Rectal smooth muscle tissue (tissue), 1 donor: ENCODE data around the gene DICER1.
"Not testable (repeated sequence)": the region's sequence is repeated elsewhere in the genome, so short reads cannot be mapped to it uniquely, and the experiment has no call there.

Experiments
- H3K27ac ChIP-seq: one replicate; pipeline ENCODE4 v1.7.0; 2013; ENCODE audit warnings: low read depth, low read length, inconsistent platforms
- H3K27me3 ChIP-seq: one replicate; pipeline ENCODE4 v1.7.0; 2013; ENCODE audit warnings: low read length; ENCODE audit not compliant: control insufficient read depth, insufficient read depth
- H3K36me3 ChIP-seq: one replicate; pipeline ENCODE4 v1.7.0; 2013; ENCODE audit warnings: low read length; ENCODE audit not compliant: control insufficient read depth, insufficient read depth
- H3K4me1 ChIP-seq: one replicate; pipeline ENCODE4 v1.7.0; 2013; ENCODE audit warnings: low read length; ENCODE audit not compliant: control insufficient read depth, insufficient read depth
- H3K4me3 ChIP-seq: one replicate; pipeline ENCODE4 v1.7.0; 2013; ENCODE audit warnings: low read length
- H3K9ac ChIP-seq: one replicate; pipeline ENCODE4 v1.7.0; 2013; ENCODE audit warnings: low read length

Gene DICER1

DNA sequence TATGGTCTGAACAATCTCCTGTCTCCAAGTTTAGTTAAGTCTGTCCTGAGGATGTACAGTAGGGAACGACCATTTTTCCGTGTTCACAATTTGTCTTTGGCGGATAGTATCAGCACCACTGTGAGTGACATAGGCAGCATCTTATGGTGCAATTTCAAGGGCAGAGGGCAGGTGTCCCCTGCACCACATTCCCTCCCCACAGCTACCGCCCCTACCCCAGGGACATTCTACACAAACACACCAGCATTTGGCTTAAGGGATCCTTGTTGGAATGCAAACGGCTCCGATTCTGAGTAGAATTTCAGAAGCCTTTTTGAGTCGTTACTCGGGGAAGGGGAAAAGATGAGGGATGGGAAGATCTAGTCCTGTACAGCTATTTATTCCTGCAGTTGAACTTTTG, 25.1 kb upstream of the DICER1 start:
- Histone ChIP-seq H3K4me3 (no peak overlapping the region), H3K36me3 (no peaks in the 10 kb centered on the region), H3K27me3 (no peaks in the 10 kb centered on the region), H3K4me1 (peaks cover 2% of the 10 kb centered on the region), H3K9ac (no peak overlapping the region), H3K27ac (no peak overlapping the region)

DNA sequence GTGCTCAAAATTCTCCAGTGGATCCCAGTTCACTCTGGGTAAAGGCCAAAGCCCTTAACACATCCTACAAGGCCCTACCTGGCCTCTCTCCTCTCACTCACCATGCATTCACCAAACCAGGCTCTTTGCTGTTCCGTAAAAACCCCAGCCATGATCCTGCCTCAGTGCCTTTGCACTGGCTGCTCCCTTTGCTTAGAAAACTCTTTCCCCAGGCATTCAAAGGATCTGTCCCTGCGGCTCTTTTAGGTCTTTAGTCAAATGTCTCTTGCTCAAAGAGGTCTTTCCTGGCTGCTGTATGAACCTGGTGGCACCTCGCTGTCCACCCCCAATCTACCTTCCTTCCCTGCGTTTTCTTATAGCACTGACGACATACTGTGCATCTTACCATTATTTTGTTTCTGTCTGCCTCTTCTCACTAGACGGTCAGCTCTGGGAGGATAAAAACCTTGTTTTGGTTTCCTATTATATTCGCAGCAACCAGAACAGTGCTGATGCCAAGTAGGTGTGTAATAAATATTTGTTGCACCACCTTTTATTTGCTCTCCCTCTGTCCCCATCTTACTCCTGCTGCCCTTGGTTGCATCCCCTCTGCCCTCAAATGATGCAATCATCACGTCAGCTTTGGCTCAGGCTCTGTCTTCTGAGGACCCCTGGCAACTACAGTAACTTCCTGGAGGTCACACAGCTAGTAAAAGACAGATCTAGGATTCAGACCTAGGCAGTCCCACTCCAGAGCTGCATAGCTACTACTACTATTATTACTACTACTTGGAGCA, 23.8 kb upstream of the DICER1 start:
- Histone ChIP-seq H3K4me1 (peaks cover 2% of the 10 kb centered on the region), H3K9ac (no peak overlapping the region), H3K27me3 (no peaks in the 10 kb centered on the region), H3K36me3 (no peaks in the 10 kb centered on the region), H3K27ac (no peak overlapping the region), H3K4me3 (no peak overlapping the region)

DNA sequence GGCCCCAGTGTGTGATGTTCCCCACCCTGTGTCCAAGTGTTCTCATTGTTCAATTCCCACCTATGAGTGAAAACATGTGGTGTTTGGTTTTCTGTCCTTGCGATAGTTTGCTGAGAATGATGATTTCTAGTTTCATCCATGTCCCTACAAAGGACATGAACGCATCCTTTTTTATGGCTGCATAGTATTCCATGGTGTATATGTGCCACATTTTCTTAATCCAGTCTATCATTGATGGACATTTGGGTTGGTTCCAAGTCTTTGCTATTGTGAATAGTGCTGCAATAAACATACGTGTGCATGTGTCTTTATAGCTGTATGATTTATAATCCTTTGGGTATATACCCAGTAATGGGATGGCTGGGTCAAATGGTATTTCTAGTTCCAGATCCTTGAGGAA, 18.3 kb upstream of the DICER1 start:
- H3K36me3 ChIP-seq, H3K4me1 ChIP-seq, H3K27ac ChIP-seq, H3K9ac ChIP-seq, H3K27me3 ChIP-seq, H3K4me3 ChIP-seq: not testable (repeated sequence)

DNA sequence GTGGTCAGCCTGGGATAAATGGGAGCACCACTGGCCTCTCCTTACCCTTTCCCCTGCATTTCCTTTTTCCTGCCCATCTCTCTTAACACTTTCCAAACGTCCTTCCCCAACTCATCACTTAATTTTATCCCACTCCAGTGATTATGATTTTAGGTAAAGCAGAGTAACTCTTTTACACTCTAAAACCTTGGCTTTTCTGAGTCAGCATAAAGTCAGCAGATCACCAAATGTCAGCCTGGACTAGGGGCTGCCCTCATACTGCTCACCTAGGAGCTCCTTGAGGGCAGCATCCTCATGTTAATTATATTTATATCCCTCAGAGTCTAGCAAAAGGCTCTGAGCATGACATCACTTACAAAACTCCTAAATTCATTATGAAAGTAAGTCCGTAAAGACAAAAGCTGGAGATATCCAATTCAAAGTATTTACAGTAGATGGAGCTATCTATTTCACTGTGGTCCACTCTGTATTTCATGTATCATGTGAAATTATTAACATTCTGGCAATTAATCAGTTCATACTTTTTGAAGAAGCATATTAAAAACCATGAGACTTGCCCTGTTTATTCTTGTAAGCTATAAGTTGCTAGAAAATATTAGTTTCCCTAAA, 17.0 kb upstream of the DICER1 start:
- no peaks in the 10 kb centered on the region for H3K36me3 ChIP-seq
- H3K27me3 ChIP-seq = no peaks in the 10 kb centered on the region
- no peak overlapping the region for H3K4me3 ChIP-seq
- H3K27ac ChIP-seq = no peak overlapping the region
- H3K9ac ChIP-seq = no peak overlapping the region
- H3K4me1 ChIP-seq = no peaks in the 10 kb centered on the region

DNA sequence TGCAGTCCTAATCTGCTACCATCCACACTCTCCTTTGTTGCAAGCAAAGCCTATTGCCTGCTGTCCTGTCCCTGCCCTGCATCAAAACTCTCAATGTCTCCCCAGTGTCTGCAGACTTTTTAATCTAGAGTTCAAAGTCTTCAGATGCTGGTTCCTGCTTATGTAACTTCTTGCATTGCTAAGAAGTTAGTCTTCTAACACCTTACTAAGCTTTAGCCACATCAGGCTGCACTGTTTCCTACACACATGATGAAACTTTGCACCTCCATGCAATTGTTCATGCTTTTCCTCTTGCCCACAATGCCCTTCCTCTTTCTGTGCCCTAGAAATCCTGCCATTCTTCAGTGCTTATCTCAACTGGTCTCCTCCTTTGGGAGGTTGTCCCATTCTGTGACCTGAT, 16.2 kb upstream of the DICER1 start:
- no peak overlapping the region for H3K27ac ChIP-seq
- H3K4me3 ChIP-seq = no peak overlapping the region

DNA sequence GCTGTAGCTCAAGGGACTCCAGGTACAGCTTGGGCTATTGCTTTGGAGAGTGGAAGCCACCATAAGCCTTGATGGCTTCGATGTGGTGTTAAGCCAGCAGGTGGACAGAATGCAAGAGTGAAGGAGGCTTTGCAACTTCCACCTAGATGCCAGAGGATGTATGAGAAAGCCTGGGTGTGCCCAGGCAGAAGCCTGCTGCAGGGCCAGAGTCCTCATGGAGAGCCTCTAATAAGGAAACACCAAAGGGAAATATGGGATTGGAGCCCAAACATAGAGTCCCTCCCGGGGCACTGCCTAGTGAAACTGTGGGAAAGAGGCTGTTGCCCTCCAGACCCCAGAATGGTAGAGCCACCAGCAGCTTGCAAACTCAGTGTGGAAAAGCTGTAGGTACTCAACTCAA, 9.8 kb upstream of the DICER1 start:
- Histone ChIP-seq H3K9ac (no peak overlapping the region), H3K27ac (no peak overlapping the region), H3K27me3 (no peaks in the 10 kb centered on the region), H3K36me3 (no peaks in the 10 kb centered on the region), H3K4me3 (no peak overlapping the region), H3K4me1 (no peaks in the 10 kb centered on the region)

More for the DNA sequence above, 16.2 kb upstream of the DICER1 start:
- Histone ChIP-seq H3K4me1 (no peaks in the 10 kb centered on the region), H3K9ac (no peak overlapping the region), H3K36me3 (no peaks in the 10 kb centered on the region), H3K27me3 (no peaks in the 10 kb centered on the region)

DNA sequence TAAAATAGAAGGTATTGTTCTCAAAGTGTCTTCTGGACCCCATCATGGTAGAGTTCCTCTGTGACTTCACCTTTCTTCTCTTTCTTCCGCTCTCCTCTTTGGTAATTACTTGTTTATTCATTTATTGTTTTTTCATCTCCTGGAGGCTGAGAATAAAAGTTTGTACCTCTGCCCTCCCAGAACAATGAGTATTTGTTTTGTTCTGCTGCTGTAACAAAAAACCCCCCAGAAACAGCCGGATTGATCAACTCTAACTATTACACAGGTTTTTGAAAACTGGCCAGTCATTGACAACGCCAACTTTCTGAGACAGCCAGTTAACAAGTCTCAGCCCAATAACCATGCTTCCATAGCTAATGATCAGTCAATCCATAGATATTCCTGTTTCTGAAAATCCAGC, 8.2 kb upstream of the DICER1 start:
- Histone ChIP-seq H3K36me3 (no peaks in the 10 kb centered on the region), H3K27me3 (no peaks in the 10 kb centered on the region), H3K4me1 (no peaks in the 10 kb centered on the region), H3K27ac (no peak overlapping the region), H3K9ac (no peak overlapping the region), H3K4me3 (no peak overlapping the region)

DNA sequence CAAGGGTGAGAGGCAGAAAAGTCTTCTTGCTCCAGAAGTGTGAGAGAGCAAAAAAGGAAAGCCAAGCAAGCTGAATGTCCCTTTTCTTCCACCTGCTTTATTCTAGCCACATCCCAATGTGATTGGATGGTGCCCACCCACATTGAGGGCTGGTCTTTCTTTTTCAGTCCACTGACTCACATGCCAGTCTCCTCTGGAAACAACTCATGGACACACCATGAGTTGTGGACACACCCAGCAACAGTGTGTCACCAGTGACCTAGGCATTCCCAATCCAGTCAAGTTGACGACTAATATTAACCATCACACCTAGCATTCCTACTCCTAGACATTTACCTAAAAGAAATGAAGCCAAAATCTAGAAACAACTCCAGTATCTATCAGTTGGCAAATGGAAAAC, 7.2 kb upstream of the DICER1 start:
- Histone ChIP-seq H3K9ac (no peak overlapping the region), H3K36me3 (no peaks in the 10 kb centered on the region), H3K4me1 (no peaks in the 10 kb centered on the region), H3K4me3 (no peak overlapping the region), H3K27me3 (no peaks in the 10 kb centered on the region), H3K27ac (no peak overlapping the region)

DNA sequence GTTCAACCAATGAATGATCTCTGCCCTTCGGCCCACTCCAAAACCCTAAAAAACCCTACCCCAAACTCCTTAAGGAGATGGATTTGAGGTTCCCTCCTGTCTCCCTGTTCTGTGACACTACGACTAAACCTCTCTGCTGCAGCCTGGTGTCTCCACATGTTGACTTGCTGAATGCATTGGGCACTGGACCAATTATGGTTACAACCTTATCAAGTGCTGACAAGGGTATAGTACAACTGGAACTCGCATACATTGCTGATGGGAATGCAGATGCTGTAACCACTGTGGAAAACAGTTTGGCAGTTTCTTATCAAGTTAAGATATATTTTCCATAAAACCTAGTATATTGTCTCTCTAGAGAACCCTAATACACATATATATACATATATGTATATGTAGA, 6.3 kb upstream of the DICER1 start:
- Histone ChIP-seq H3K36me3 (no peaks in the 10 kb centered on the region), H3K4me3 (no peak overlapping the region), H3K4me1 (no peaks in the 10 kb centered on the region), H3K9ac (no peak overlapping the region), H3K27ac (no peak overlapping the region), H3K27me3 (no peaks in the 10 kb centered on the region)

DNA sequence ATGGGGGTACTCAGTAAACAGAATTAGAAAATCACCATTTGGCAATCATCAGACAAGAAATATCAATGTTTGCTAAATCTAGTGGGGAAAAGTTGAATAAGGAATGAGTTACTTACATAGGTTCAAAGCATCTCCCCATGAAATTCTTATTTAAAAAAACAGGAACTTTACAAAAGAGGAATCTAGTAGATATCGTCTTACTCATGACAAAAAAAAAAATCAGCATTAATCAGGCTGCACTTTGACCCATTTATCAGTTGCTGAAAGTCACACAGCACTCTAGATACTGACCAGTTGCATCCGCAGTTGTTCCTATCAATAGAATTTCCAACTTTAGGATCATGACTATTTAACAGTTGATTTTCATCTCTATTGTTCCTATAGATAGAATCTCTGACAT, 5.8 kb upstream of the DICER1 start:
- no peak overlapping the region for H3K4me3 ChIP-seq
- no peaks in the 10 kb centered on the region for H3K27me3 ChIP-seq
- H3K4me1 ChIP-seq = peaks cover 1% of the 10 kb centered on the region
- no peak overlapping the region for H3K9ac ChIP-seq
- H3K27ac ChIP-seq = no peak overlapping the region
- H3K36me3 ChIP-seq = no peaks in the 10 kb centered on the region

DNA sequence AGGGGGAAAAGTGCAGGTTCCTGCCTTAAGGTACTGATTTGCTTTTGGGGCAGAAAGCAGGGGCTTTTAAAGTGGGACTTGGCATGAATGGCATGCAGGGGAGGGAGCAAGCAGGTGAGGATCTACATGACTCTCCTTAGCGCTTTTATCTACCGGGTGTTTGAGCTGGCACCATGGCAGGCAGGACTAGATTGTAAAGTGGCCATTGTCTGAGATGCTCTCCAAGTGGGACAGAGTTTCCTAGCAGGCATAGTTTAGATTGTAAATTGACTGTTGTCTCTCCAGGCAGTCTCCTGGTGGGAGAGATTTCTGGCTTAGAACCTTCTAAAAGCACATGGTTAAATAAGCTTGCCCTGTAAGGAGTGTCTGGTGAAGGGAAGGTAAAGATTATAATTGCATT, 5.3 kb upstream of the DICER1 start:
- H3K36me3 ChIP-seq = no peaks in the 10 kb centered on the region
- no peak overlapping the region for H3K4me3 ChIP-seq
- no peak overlapping the region for H3K27ac ChIP-seq
- H3K4me1 ChIP-seq = peaks cover 3% of the 10 kb centered on the region
- no peak overlapping the region for H3K9ac ChIP-seq
- H3K27me3 ChIP-seq = no peaks in the 10 kb centered on the region

DNA sequence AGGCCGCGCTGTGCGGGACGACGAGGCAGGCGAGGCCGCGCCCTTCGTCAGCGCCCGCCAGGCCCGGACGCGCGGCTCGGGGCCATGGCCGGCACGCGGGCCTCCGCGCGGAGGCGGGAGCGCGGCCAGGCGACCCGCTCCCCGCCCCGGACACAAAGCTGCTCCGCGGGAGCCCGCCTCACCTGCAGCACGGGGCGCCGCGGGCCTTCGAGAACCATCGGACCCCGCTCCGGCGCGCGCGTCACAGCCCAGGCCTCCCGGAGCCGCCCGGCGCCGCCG, 342 bp downstream of the DICER1 start:
- Histone ChIP-seq H3K9ac (peak overlapping the region; percentile 7), H3K36me3 (no peaks in the 10 kb centered on the region), H3K4me3 (peak overlapping the region; percentile 67), H3K27me3 (no peaks in the 10 kb centered on the region), H3K27ac (peak overlapping the region; percentile 97), H3K4me1 (peaks cover 9% of the 10 kb centered on the region)
